Fibroblast of gingiva (primary cell): ENCODE data around the gene ODF4.
"Not testable (repeated sequence)": the region's sequence is repeated elsewhere in the genome, so short reads cannot be mapped to it uniquely, and the experiment has no call there.

Experiments
- DNase-seq: peaks from one replicate; pipeline ENCODE4 v3.0.0-alpha.2; 2011; ENCODE audit warnings: low read depth

Gene ODF4

GRCh38 chr17:8394497-8394896, 54.9 kb downstream of the ODF4 start:
- DNase-seq = not testable (repeated sequence)
